Measurements from ENCODE around the gene NAA10.
A peak's percentile ranks its signal among the peaks of the same experiment; 100 is the strongest.

NAA10 gene

GRCh38 chrX:153910446-153910845, 24.4 kb downstream of the NAA10 start:
- no peak overlapping the region for H3K23ac ChIP-seq (ENCODE audit: low read length)
- no peaks in the 10 kb centered on the region for H3K4me1 ChIP-seq (ENCODE audit: control insufficient read depth, low read depth, low read length)
- no peaks in the 10 kb centered on the region for H3K27me3 ChIP-seq (ENCODE audit: insufficient read depth, low read length, poor library complexity)
- no peak overlapping the region for H4K8ac ChIP-seq (ENCODE audit: low read depth, low read length)
- H2BK5ac ChIP-seq (ENCODE audit: low read length) = no peak overlapping the region
- no peak for DNase-seq
- H3K56ac ChIP-seq (ENCODE audit: low read length) = no peak overlapping the region
- H2BK15ac ChIP-seq (replicated peaks; ENCODE audit: low read depth) = no peak overlapping the region
- H4K5ac ChIP-seq (ENCODE audit: low read length) = no peak overlapping the region
- H3K36me3 ChIP-seq (ENCODE audit: control insufficient read depth, insufficient read depth, low read length) = no peaks in the 10 kb centered on the region
- no peaks in the 10 kb centered on the region for H3K79me1 ChIP-seq (ENCODE audit: low read length)
- WGBS (ENCODE audit: extremely low coverage, insufficient coverage, low lambda C conversion rate) = no CpG with 5 or more reads among the region's 22 CpGs
- no peak overlapping the region for H3K4me3 ChIP-seq (ENCODE audit: low read length)
- H3K27ac ChIP-seq (ENCODE audit: low read depth, low read length) = no peak overlapping the region
- no peak overlapping the region for H3K18ac ChIP-seq (ENCODE audit: low read length)
- H3K4ac ChIP-seq (ENCODE audit: low read depth, low read length) = no peak overlapping the region
- no peak overlapping the region for H3K4me2 ChIP-seq (ENCODE audit: low read length)
- no peaks in the 10 kb centered on the region for H3K79me2 ChIP-seq (ENCODE audit: control insufficient read depth, insufficient read depth, low read length)
- no peak overlapping the region for H3K9ac ChIP-seq (ENCODE audit: low read length)
- H2BK120ac ChIP-seq (ENCODE audit: low read depth, low read length) = no peak overlapping the region
- H2AK5ac ChIP-seq (ENCODE audit: low read length) = no peak overlapping the region

- Histone ChIP-seq H3K9ac (ENCODE audit: low read length) (no peak overlapping the region), H3K56ac (ENCODE audit: low read length) (no peak overlapping the region), H3K27me3 (ENCODE audit: insufficient read depth, low read length, poor library complexity) (no peaks in the 10 kb centered on the region), H4K8ac (ENCODE audit: low read depth, low read length) (no peak overlapping the region), H2BK5ac (ENCODE audit: low read length) (no peak overlapping the region), H2BK15ac (replicated peaks; ENCODE audit: low read depth) (no peak overlapping the region), H3K79me2 (ENCODE audit: control insufficient read depth, insufficient read depth, low read length) (no peaks in the 10 kb centered on the region), H3K4me1 (ENCODE audit: control insufficient read depth, low read depth, low read length) (no peaks in the 10 kb centered on the region), H3K4me2 (ENCODE audit: low read length) (no peak overlapping the region), H3K4me3 (ENCODE audit: low read length) (no peak overlapping the region), H3K79me1 (ENCODE audit: low read length) (no peaks in the 10 kb centered on the region), H3K18ac (ENCODE audit: low read length) (no peak overlapping the region), H3K4ac (ENCODE audit: low read depth, low read length) (no peak overlapping the region), H2AK5ac (ENCODE audit: low read length) (no peak overlapping the region), H2BK120ac (ENCODE audit: low read depth, low read length) (no peak overlapping the region), H3K27ac (ENCODE audit: low read depth, low read length) (no peak overlapping the region), H3K23ac (ENCODE audit: low read length) (no peak overlapping the region), H3K36me3 (ENCODE audit: control insufficient read depth, insufficient read depth, low read length) (no peaks in the 10 kb centered on the region), H4K5ac (ENCODE audit: low read length) (no peak overlapping the region)
- no CpG with 5 or more reads among the region's 25 CpGs for WGBS (ENCODE audit: extremely low coverage, insufficient coverage, low lambda C conversion rate)
- no peak for DNase-seq
Measured at GRCh38 chrX:153909980-153910360, 24.9 kb downstream of the NAA10 start.

- H2BK15ac ChIP-seq (replicated peaks; ENCODE audit: low read depth) = no peak overlapping the region
- no peak overlapping the region for H3K18ac ChIP-seq (ENCODE audit: low read length)
- no peaks in the 10 kb centered on the region for H3K36me3 ChIP-seq (ENCODE audit: control insufficient read depth, insufficient read depth, low read length)
- H4K8ac ChIP-seq (ENCODE audit: low read depth, low read length) = no peak overlapping the region
- H2AK5ac ChIP-seq (ENCODE audit: low read length) = no peak overlapping the region
- H3K79me1 ChIP-seq (ENCODE audit: low read length) = no peaks in the 10 kb centered on the region
- WGBS (ENCODE audit: extremely low coverage, insufficient coverage, low lambda C conversion rate) = no CpG with 5 or more reads among the region's 37 CpGs
- no peak overlapping the region for H2BK5ac ChIP-seq (ENCODE audit: low read length)
- H3K79me2 ChIP-seq (ENCODE audit: control insufficient read depth, insufficient read depth, low read length) = no peaks in the 10 kb centered on the region
- H3K27ac ChIP-seq (ENCODE audit: low read depth, low read length) = no peak overlapping the region
- DNase-seq = peak; percentile 62
- H3K9ac ChIP-seq (ENCODE audit: low read length) = no peak overlapping the region
- H3K56ac ChIP-seq (ENCODE audit: low read length) = no peak overlapping the region
- H3K27me3 ChIP-seq (ENCODE audit: insufficient read depth, low read length, poor library complexity) = no peaks in the 10 kb centered on the region
- H3K4me3 ChIP-seq (ENCODE audit: low read length) = no peak overlapping the region
- H3K4me1 ChIP-seq (ENCODE audit: control insufficient read depth, low read depth, low read length) = no peaks in the 10 kb centered on the region
- no peak overlapping the region for H3K23ac ChIP-seq (ENCODE audit: low read length)
- no peak overlapping the region for H3K4ac ChIP-seq (ENCODE audit: low read depth, low read length)
- H2BK120ac ChIP-seq (ENCODE audit: low read depth, low read length) = no peak overlapping the region
- no peak overlapping the region for H4K5ac ChIP-seq (ENCODE audit: low read length)
- no peak overlapping the region for H3K4me2 ChIP-seq (ENCODE audit: low read length)
Measured at GRCh38 chrX:153909024-153909979, 25.5 kb downstream of the NAA10 start.

- Histone ChIP-seq H2BK15ac (replicated peaks; ENCODE audit: low read depth) (no peak overlapping the region), H3K23ac (ENCODE audit: low read length) (no peak overlapping the region), H3K36me3 (ENCODE audit: control insufficient read depth, insufficient read depth, low read length) (no peaks in the 10 kb centered on the region), H3K18ac (ENCODE audit: low read length) (no peak overlapping the region), H2AK5ac (ENCODE audit: low read length) (no peak overlapping the region), H2BK5ac (ENCODE audit: low read length) (no peak overlapping the region), H3K27me3 (ENCODE audit: insufficient read depth, low read length, poor library complexity) (no peaks in the 10 kb centered on the region), H4K8ac (ENCODE audit: low read depth, low read length) (no peak overlapping the region), H3K9ac (ENCODE audit: low read length) (no peak overlapping the region), H4K5ac (ENCODE audit: low read length) (no peak overlapping the region), H3K4me2 (ENCODE audit: low read length) (no peak overlapping the region), H3K56ac (ENCODE audit: low read length) (no peak overlapping the region), H3K4me1 (ENCODE audit: control insufficient read depth, low read depth, low read length) (no peaks in the 10 kb centered on the region), H3K27ac (ENCODE audit: low read depth, low read length) (no peak overlapping the region), H3K4me3 (ENCODE audit: low read length) (no peak overlapping the region), H3K79me1 (ENCODE audit: low read length) (no peaks in the 10 kb centered on the region), H3K4ac (ENCODE audit: low read depth, low read length) (no peak overlapping the region), H2BK120ac (ENCODE audit: low read depth, low read length) (no peak overlapping the region), H3K79me2 (ENCODE audit: control insufficient read depth, insufficient read depth, low read length) (no peaks in the 10 kb centered on the region)
- no CpG with 5 or more reads among the region's 23 CpGs for WGBS (ENCODE audit: extremely low coverage, insufficient coverage, low lambda C conversion rate)
- no peak for DNase-seq
Measured at GRCh38 chrX:153908219-153908860, 26.5 kb downstream of the NAA10 start.

GRCh38 chrX:153907456-153907855, 27.4 kb downstream of the NAA10 start:
- Histone ChIP-seq H3K18ac (ENCODE audit: low read length) (no peak overlapping the region), H3K4me1 (ENCODE audit: control insufficient read depth, low read depth, low read length) (no peaks in the 10 kb centered on the region), H3K79me2 (ENCODE audit: control insufficient read depth, insufficient read depth, low read length) (no peaks in the 10 kb centered on the region), H3K36me3 (ENCODE audit: control insufficient read depth, insufficient read depth, low read length) (no peaks in the 10 kb centered on the region), H2BK5ac (ENCODE audit: low read length) (no peak overlapping the region), H3K79me1 (ENCODE audit: low read length) (no peaks in the 10 kb centered on the region), H4K5ac (ENCODE audit: low read length) (no peak overlapping the region), H2AK5ac (ENCODE audit: low read length) (no peak overlapping the region), H3K9ac (ENCODE audit: low read length) (no peak overlapping the region), H2BK15ac (replicated peaks; ENCODE audit: low read depth) (no peak overlapping the region), H3K4ac (ENCODE audit: low read depth, low read length) (no peak overlapping the region), H3K4me3 (ENCODE audit: low read length) (no peak overlapping the region), H3K56ac (ENCODE audit: low read length) (no peak overlapping the region), H3K27ac (ENCODE audit: low read depth, low read length) (no peak overlapping the region), H4K8ac (ENCODE audit: low read depth, low read length) (no peak overlapping the region), H3K4me2 (ENCODE audit: low read length) (no peak overlapping the region), H3K27me3 (ENCODE audit: insufficient read depth, low read length, poor library complexity) (no peaks in the 10 kb centered on the region), H2BK120ac (ENCODE audit: low read depth, low read length) (no peak overlapping the region), H3K23ac (ENCODE audit: low read length) (no peak overlapping the region)
- WGBS (ENCODE audit: extremely low coverage, insufficient coverage, low lambda C conversion rate) = no CpG with 5 or more reads among the region's 12 CpGs
- no peak for DNase-seq

Measured in mesendoderm (in vitro differentiated cells).